Upper lobe of left lung (tissue), 4 donors: ENCODE results near the gene KSR2.

Experiments used
- CTCF ChIP-seq, 6 experiments: fragments of 450-650 bp in 4 of 6; fragments of 200-600 bp in 2 of 6; sonication (generic) in 2 of 6; IDR thresholded peaks; one replicate each; pipeline ENCODE4 v1.5.1; 2016 to 2019; ENCODE audit warnings: antibody characterized with exemption in 6 of 6
- POLR2A ChIP-seq, 4 donors: fragments of 450-650 bp; IDR thresholded peaks; one replicate each; pipeline ENCODE4 v1.5.1; 2016 to 2017; ENCODE audit warnings: antibody characterized with exemption in 4 of 4, mild to moderate bottlenecking in 2 of 4
- POLR2AphosphoS5 ChIP-seq, 2 donors: sonication (generic); formaldehyde crosslinking; IDR thresholded peaks; one replicate each; pipeline ENCODE4 v1.5.1; 2017; ENCODE audit warnings: antibody characterized with exemption in 2 of 2

- TF ChIP-seq CTCF (IDR thresholded peaks at IDR 0.05) (no peak), POLR2A (IDR thresholded peaks at IDR 0.05) (no peak), POLR2AphosphoS5 (IDR thresholded peaks at IDR 0.05) (no peak)
Observed at GRCh38 chr12:117809509-117809908, 159.3 kb downstream of the KSR2 start.
